ENCODE data around the gene TNFSF10. TPM values are rescaled to one million over a fixed set of nuclear protein-coding genes. Genes with fewer than 3 reads are reported as not detected.
"Not testable (repeated sequence)": the region's sequence is repeated elsewhere in the genome, so short reads cannot be mapped to it uniquely, and the experiment has no call there.

TNFSF10 gene
- 10 to 100 TPM; 39.0 to 52.7 (median 42.3) TPM for polyA plus RNA-seq (ENCODE audit: insufficient read depth in 1 of 5, insufficient read length in 5 of 5, low replicate concordance in 1 of 5)
- long read RNA-seq, donor 1, transcript TNFSF10-201 (5 exons, 1,953 nt) = major isoform, 15 of 15 reads
- long read RNA-seq, donor 1, partial matches to known transcripts = 0 of 15 reads
- long read RNA-seq, donor 1, other reads (novel, unspliced or antisense) = 0 of 15 reads
- long read RNA-seq, donor 2, transcript TNFSF10-201 (5 exons, 1,953 nt) = major isoform, 5 of 6 reads
- long read RNA-seq, donor 2, partial matches to known transcripts = 0 of 6 reads
- long read RNA-seq, donor 2, other reads (novel, unspliced or antisense) = 0 of 6 reads
- long read RNA-seq, donor 3, transcript TNFSF10-201 (5 exons, 1,953 nt) = major isoform, 10 of 13 reads
- long read RNA-seq, donor 3, partial matches to known transcripts = 0 of 13 reads
- long read RNA-seq, donor 3, other reads (novel, unspliced or antisense) = 0 of 13 reads
- long read RNA-seq, donor 4, transcript TNFSF10-201 (5 exons, 1,953 nt) = major isoform, 7 of 9 reads
- long read RNA-seq, donor 4, partial matches to known transcripts = 0 of 9 reads
- long read RNA-seq, donor 4, other reads (novel, unspliced or antisense) = 0 of 9 reads
- long read RNA-seq, donor 5, transcript TNFSF10-201 (5 exons, 1,953 nt) = major isoform, 12 of 12 reads
- long read RNA-seq, donor 5, partial matches to known transcripts = 0 of 12 reads
- long read RNA-seq, donor 5, other reads (novel, unspliced or antisense) = 0 of 12 reads
- long read RNA-seq, donor 6, transcript TNFSF10-201 (5 exons, 1,953 nt) = major isoform, 14 of 17 reads
- long read RNA-seq, donor 6, partial matches to known transcripts = 0 of 17 reads
- long read RNA-seq, donor 6, other reads (novel, unspliced or antisense) = 0 of 17 reads
- long read RNA-seq, donor 7, transcript TNFSF10-201 (5 exons, 1,953 nt) = major isoform, 7 of 7 reads
- long read RNA-seq, donor 7, partial matches to known transcripts = 0 of 7 reads
- long read RNA-seq, donor 7, other reads (novel, unspliced or antisense) = 0 of 7 reads
- long read RNA-seq, donor 8, partial matches to known transcripts = 0 of 2 reads
- long read RNA-seq, donor 8, other reads (novel, unspliced or antisense) = 0 of 2 reads

DNA sequence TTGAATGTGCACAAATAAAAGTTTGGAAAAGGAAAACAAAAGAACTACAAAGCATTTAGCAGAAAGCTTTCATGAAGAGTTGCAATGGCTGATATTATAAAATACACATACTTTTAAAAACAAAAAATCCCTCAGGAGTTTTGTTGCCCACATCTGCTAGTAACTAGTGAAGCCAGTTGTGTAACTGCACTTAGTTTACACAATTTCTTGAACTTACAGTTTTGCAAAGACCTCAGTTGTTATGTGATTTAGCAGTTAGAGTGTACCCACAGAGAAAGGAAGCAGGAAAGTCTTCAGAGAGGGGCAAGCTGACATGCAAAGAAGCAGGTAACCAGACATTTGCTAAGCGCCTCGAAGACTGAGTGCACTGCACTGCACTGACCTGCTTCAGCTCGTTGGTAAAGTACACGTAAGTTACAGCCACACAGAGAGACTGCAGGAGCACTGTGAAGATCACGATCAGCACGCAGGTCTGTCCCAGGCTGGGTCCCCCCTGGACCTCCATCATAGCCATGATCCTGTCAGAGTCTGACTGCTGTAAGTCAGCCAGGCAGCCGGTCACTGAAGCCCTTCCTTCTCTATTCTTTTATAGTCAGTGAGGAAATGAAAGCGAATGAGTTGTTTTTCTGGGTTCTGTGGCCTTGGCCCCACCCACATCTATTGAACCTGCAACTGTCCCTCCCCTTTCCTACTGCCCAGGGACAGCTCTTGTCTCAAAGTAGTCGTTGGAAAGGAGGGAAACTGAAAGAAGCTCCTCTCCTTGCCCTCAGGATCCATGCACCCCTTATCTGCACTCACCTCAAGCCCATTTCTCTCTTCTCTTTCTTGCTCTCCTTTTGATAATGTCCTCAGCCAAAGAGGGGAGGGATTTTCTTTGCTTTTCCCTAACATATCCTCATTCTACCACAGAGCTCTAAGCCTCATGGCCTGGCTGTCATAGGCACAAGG is at the start of gene TNFSF10:
TNFSF10 (minus strand) TSS at position 560 of the 948 bp plus-strand sequence; CDS start at position 514, 46 bp downstream.
- DNase-seq = no peak

DNA sequence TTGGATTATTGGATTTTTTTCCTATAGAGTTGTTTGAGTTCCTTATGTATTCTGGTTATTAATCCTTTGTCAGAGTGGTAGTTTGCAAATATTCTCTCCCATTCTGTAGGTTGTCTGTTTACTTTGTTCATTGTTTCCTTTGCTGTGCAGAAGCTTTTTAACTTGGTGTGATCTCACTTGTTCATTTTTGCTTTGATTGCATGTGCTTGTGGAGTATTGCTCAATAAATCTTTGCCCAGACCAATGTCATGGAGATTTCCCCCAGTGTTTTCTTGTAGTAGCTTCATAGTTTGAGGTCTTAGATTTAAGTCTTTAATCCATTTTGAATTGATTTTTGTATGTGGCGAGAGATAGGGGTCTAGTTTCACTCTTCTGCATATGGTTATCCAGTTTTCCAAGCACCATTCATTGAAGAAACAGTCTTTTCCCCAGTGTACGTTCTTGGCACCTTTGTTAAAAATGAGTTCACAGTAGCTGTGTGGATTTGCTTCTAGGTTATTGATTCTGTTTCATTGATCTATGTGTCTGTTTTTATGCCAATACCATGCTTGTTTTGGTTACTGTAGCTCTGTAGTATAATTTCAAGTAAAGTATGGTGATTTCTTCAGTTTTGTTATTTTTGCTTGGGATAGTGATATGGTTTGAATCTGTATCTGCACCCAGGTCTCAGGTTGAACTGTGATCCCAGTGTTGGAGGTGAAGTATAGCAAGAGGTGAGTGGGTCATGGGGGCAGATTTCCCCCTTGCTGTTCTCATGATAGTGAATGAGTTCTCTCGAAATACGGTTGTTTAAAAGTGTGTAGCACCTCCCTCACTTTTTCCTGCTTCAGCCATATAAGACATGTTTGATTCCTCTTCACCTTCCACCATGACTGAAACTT is 46.1 kb upstream of the TNFSF10 start:
- no peak for DNase-seq

DNA sequence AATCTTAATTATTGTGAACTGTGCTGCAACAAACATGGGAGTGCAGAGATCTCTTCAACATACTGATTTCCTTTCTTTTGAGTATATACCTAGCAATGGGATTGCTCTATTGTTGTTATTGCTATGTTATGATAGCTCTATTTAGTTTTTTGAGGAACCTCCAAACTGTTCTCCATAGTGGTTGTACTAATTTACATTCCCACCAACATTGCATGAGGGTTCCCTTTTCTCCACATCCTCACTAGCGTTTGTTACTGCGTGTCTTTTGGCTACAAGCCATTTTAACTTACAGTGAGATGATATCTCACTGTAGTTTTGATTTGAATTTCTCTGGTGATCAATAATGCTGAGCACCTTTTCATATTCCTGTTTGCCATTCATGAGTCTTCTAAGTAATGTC is 45.5 kb upstream of the TNFSF10 start:
- DNase-seq = no peak

DNA sequence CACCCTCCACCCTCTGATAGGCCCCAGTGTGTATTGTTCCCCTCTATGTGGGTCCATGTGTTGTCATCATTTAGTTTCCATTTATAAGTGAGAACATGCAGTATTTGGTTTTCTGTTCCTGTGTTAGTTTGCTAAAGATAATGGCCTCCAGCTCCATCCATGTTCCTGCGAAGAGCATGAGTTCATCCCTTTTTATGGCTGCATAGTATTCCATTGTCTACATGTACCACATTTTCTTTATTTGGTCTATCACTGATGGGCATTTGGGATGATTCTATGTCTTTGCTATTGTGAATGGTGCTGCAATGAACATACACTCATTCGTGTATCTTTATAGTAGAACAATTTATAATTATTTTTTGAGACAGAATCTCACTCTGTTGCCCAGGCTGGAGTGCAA is 43.6 kb upstream of the TNFSF10 start:
- DNase-seq = not testable (repeated sequence)

DNA sequence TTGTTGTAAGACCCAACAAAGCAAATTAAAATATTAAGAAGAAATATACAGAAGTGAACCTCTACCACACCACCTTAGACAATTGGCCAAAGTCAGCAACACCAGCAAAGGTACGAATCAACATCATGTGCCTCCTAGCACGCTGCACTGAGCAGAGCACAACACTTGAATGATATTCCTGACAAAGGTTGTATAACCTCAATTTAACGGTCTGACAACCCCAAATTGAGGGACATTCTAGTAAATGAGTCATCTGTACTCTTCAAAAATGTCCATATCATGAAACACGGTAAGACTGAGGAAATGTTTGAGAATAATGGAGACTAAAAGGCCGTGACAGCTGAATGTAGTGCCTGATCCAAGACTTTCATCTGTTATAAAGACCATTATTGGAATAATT is 41.3 kb upstream of the TNFSF10 start:
- no peak for DNase-seq

DNA sequence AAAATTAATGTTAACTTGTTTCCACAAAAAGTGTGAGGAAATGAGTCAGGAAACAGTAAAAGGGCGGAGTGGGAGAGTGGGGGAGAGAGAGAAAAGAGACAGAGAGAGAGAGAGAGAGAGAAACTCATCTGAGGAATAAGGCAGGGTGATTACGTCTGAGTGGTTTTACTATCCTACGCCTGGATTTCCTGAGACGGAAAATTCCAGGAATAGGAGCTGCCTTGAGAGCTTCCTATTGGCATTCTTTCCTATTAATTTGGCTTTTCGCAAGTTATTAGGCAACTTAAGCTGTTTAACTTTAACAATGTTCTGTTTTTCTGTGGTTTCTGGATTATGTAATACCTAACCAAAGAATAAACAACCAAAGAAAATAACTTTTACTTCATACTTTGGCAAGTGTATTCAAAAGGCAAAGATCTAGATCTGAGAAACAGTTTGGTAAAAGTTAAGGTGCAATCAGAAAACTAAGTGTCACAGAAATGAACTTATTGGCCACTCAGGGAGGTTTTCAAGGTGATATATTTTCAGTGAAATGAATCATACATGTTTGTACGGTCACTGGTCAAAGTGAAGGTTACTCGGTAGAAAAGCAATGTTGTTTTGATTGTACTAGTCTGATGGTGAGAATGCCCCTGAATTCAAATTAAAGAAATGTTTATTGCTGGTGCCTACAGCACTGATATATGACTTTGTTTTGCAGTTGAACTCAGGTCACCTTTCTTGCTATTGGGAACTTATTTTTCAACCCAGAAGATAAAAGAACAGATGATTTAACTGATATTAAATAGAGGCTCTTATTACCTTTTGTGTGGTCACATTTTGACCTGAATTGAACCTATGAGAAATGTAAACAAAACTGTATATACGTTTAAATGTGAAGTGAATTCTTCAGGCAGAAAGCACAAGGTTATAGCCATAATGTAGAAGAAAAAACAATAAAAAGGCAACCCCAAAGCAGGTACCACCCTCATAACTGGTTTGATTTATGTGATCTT is 39.9 kb upstream of the TNFSF10 start:
- DNase-seq = peak; percentile 2 to 9

DNA sequence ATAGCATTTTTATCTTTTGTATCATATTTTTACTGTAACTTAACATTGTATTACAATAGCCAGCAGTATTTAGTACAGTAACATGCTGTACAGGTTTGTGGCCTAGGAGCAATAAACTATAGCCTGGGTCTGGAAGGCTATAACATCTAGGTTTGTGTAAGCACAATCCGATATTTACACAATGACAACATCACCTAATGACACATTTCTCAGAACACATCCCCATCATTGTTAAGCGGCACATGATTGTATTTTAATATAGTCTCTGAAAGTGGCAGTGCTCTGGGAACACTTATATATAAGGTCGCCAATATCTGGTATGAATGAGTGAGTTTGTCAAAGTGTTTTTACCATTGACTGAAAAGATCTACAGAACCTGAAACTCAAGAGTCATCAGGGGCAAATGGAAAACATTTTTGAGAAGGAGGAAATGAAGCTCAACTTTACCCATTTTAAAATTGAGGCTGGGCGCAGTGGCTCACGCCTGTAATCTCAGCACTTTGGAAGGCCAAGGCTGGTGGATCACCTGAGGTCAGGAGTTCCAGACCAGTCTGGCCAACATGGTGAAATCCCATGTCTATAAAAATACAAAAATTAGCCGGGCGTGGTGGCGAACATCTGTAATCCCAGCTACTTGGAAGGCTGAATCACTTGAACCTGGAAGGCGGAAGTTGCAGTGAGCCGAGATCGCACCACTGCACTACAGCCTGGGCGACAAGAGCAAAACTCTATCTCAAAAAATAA is 38.8 kb upstream of the TNFSF10 start:
- no peak for DNase-seq

DNA sequence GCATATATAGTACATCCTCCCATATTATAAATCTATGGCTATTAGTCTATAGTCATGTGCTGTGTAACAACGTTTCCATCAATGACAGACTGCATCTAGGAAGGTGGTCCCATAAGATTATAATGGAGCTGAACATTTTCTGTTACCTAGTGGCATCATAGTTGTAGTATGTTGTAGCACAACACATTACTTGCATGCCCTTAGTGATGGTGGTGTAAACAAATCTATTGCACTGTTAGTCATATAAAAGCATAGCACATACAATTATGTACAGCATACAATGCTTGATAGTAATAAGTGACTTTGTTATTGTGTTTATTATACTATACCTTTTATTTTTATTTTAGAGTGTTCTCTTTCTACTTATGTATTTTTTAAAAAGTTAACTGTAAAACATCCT is 37.4 kb upstream of the TNFSF10 start:
- DNase-seq = no peak

DNA sequence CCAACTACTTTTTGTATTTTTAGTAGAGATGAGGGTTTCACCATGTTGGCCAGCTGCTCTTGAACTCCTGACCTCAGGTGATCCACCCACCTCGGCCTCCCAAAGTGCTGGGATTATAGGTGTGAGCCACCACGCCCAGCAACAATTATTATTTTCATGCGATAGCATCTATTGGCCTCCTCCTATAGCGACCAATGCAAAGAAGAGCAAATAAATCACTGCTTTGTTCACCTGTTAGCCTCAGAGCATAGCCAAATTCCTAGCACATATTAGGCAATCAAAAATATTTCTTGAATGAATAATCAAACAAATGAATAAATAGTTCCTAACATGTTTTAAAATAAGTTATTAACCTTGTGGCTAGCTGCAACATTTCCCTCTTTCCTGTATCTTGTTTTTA is 36.8 kb upstream of the TNFSF10 start:
- no peak for DNase-seq

DNA sequence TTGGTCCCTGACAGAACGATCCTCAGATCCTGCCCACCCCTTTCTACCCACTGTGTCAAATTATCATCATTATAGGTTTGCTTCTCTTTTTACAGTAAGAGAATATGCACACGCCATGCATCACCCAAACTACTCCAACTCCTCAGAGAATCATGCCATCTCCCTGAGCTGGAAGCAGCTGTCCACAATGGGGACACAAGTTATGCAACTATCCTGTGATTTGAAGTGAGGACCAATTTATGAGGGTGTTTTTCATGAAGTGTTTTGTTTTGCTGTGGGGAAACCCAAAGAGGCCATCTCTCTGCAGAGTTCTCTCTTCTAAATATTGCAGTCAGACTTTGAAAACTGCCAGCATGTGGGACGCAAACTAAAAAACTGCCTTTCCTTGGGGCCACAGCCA is 35.8 kb upstream of the TNFSF10 start:
- no peak for DNase-seq

DNA sequence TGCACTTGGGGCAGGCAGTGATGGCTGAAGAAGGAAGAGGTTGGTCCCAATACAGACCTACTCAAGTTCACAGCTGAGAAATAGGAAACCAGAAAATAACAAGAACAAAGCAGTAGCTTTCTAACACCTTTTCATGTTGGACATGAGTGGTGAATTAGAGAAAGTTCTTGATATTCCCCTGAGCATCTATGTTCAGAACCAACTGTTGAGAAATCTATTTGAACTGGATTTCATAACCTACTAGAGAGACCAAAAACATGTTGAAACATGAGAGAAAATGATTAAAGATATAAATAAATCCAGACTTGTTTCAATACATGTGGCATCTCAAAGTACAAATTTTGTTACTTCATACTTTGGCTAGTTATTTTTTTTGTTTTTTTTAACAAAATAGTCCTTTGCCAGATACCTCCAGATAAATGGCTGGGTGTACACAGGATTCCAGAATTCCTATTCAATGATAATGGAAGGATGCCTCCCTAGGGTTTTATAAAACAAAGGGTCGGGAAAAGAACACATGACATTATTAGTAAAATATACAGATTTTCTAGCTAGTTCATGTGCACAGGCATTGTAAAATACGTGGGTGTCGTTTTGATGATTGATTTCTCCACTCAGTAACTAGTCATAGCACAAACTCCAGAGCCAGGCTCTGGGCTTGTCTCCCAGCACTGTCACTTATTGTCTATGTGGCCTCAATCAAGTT is 34.4 kb upstream of the TNFSF10 start:
- no peak for DNase-seq

DNA sequence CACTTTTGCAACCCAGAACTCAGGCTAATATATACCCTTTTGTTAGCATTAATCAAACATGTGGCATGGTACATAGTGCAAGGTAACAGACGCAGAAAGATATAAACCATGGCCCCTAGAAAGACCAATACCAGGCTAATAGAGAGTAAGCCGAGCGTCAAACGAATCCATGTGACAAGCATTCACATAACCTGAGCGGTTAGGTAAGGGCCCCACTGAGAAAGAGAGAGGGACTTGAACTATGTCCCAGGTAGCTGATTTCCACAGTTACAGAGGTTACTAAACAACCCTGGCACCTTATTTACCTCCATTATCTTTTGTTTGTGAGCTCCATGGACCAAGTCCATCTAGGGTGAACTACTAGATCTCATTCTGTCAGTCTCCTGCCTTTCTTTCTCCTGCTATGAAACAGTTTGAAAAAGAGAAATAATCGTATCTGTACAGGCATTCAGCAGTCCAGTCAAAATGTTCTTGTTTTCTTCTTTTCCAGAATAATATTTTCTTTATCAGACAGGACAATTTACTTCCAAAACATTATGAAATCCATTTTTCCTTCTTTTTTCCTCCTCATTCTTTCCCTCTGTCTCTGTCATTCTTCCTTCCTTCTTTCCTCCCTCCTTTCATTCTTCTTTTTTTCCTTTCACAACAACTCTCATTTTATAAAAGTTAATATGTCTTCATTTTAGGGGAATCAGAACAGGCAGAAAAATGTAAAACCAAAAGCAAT is 30.5 kb upstream of the TNFSF10 start:
- no peak for DNase-seq

DNA sequence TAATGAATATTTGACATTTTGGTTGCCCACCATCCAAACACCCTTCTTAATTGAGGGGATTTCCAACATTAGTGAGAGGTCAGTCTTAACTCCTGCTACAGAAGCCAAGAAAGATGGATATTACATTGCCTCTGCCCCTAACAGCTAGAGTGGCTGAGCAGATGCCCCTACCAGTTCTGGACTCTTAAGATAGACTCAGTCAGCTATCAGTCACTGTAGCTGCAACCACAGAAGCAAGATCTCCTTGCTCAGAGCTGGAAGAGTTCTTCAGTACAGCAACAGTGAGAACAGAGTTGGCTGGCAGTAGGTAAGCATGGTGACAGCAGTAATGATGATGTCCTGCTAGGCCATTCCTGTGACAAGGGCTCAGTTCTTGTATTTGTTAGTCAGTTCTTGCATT is 29.4 kb upstream of the TNFSF10 start:
- DNase-seq = no peak

DNA sequence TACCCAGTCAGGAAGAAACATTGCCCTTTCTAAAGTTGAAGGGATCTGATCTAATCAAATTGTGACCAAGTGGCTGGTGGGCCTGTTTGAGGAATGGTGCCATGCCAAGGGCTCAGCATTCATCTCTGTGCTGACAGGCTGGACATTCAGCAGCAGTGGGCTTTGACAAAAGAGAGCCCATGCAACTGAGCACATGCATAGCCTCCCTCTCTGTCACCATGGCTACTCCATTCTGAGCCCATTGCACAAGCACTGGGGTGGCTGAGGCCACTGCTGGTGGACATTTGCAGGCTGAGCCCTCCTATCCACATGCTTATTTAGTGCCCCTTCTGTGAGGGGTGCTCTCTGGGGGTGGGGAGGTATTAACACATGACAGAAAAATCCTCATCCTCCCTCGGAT is 28.6 kb upstream of the TNFSF10 start:
- DNase-seq = no peak

DNA sequence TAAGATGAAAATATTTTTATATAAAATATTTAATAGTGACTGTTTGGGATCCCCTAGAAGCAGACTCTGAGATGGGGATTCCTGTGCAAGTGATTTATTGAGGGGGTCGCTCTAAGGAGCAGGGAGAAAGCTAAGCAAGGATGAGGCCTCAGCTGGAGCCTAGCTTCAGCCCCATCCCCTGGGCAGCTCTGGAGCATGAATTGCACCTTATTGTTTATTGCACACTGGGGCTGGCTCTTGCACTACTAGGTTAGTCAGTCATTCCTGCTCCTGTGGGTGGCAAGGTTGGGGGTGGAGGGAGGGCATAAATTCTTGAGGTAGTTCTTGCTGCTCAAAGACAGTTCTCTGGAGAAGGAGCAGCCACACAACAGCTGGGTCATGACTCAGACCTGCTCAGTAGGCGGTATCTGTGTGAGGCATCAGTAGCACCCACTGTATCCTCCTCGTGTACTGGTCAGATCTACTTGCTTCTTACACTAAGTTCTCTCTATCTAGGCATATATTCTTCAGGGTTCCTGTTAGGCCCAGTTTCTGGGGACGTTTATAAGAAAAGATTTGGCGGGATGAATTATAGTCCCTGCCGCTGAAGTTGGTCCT is 27.2 kb upstream of the TNFSF10 start:
- no peak for DNase-seq

DNA sequence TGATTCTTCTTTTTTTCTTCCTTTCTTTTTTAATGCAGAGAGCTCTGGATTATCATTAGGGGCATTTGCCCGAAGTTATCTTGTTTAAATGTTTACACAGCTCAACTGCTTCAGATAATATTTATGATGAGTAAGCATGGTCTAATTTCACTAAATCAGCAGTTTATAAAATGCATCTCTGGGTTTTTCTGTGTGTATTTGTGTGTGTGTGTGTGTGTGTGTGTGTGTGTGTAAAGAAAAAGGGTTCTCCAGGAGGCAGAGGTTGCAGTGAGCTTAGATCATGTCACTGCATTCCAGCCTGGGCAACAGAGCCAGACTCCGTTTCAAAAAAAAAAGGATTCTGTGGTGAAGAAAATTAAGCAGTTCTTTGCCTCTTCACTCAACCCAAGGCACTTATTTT is 25.9 kb upstream of the TNFSF10 start:
- no peak for DNase-seq
